Ovary (tissue), 9 donors: ENCODE measurements around the gene PYDC1. TPM values are rescaled to one million over a fixed set of nuclear protein-coding genes. Genes with fewer than 3 reads are reported as not detected.
"Not testable (repeated sequence)": the region's sequence is repeated elsewhere in the genome, so short reads cannot be mapped to it uniquely, and the experiment has no call there.

ENCODE experiments used
- DNase-seq, 5 donors: peaks; one replicate each; pipeline ENCODE4 v3.0.0-alpha.2; 2019 to 2020
- H3K27ac ChIP-seq, 2 donors: fragments of 200-600 bp; one replicate each; pipeline versions ENCODE4 v1.5.1 to v1.8.0; 2019 to 2022
- H3K27me3 ChIP-seq: fragments of 200-600 bp; one replicate; pipeline ENCODE4 v1.8.0; 2022
- H3K36me3 ChIP-seq: fragments of 200-600 bp; sonication (generic); one replicate; pipeline ENCODE4 v1.5.1; 2019
- H3K4me1 ChIP-seq: one replicate; pipeline ENCODE4 v1.8.1; 2013; ENCODE audit warnings: mild to moderate bottlenecking, moderate library complexity; ENCODE audit not compliant: insufficient read depth
- H3K4me3 ChIP-seq: fragments of 200-600 bp; sonication (generic); one replicate; pipeline ENCODE4 v1.5.1; 2017
- H3K9me3 ChIP-seq, 2 donors: fragments of 200-600 bp in 1 of 2; sonication (generic) in 1 of 2; one replicate each; pipeline versions ENCODE4 v1.5.1 to v1.8.1; 2013 to 2019; ENCODE audit warnings: mild to moderate bottlenecking in 1 of 2, moderate library complexity in 1 of 2
- CTCF ChIP-seq, 3 donors: fragments of 450-650 bp in 2 of 3; fragments of 200-600 bp in 1 of 3; IDR thresholded peaks; one replicate each; pipeline versions ENCODE4 v1.5.1 to v1.8.0; 2016 to 2022; ENCODE audit warnings: antibody characterized with exemption in 3 of 3, mild to moderate bottlenecking in 1 of 3
- EP300 ChIP-seq: sonication (generic); formaldehyde crosslinking; IDR thresholded peaks from one replicate; pipeline ENCODE4 v1.6.1; 2017; ENCODE audit warnings: antibody characterized with exemption
- POLR2A ChIP-seq: fragments of 450-650 bp; IDR thresholded peaks from one replicate; pipeline ENCODE4 v1.6.1; 2017; ENCODE audit warnings: antibody characterized with exemption, mild to moderate bottlenecking, moderate library complexity
- WGBS, 3 donors: extraction: QIAGEN DNeasy Blood & Tissue Kit in 1 of 3; methylation state at CpG; one replicate each; pipeline versions ENCODE4 v1.1.5 to v1.1.7; 2013 to 2017; 5-methylcytosine and 5-hydroxymethylcytosine counted together
- intact Hi-C, 4 donors: fragments of 100-400 bp; cut with DNase I; formaldehyde crosslinking; loops; one replicate each; pipeline versions ENCODE4 v1.11.0 to v1.15.1; 2022 to 2023
- polyA plus RNA-seq, 2 donors: library from polyadenylated mRNA; stranded (reverse); fragments of 200-250 nt in 1 of 2; fragments of 350-450 nt in 1 of 2; fragmentation: Illumina TruSeq in 1 of 2; extraction: RNeasy Lipid Tissue Mini Kit (QIAGEN cat#74804) in 1 of 2; gene quantifications; one replicate each; pipeline ENCODE4 v1.2.3, GENCODE V29; 2013 to 2014
- total RNA-seq, 7 donors: library from RNA; depleted of rRNA in 2 of 7; stranded (reverse); fragments of >200 nt in 2 of 7; fragmentation: NEBNext Ultra II Directional in 3 of 7; extraction: Animal tissue kit (Norgen Biotek cat#: 25700) in 3 of 7; gene quantifications; one replicate each; pipeline versions ENCODE4 v1.1.0 to v1.2.4, GENCODE V29; 2016 to 2023
- donor health status: DM: no; HTN: no; CAD: no; lungs with moderate emphysema.
- donor health status: DM: no; HTN: no; CAD: no.
- donor health status: Bipolar disorder and iron deficiency.
- donor health status: DM: yes; HTN: yes; CAD: no.
- donor health status: DM: no; HTN: no; CAD: no.
- donor health status: DM: yes; HTN: yes; CAD: no.

Gene PYDC1
- total and polyA plus RNA-seq, 9 donors = not detected

GRCh38 chr16:31198207-31198882 lies 18.6 kb downstream of the PYDC1 start:
- intact Hi-C loops = loop anchor here in 1 of 4 donors (10.0 kb wide), 1 partner anchor 316 kb away; no protein-coding TSS in a partner anchor
- no peak for DNase-seq
- no peak overlapping the region for H3K27ac ChIP-seq
- WGBS, 3 donors = 56 to 59% (median 57%) methylated on average over 7 of the region's 7 CpGs
- TF ChIP-seq CTCF (IDR thresholded peaks at IDR 0.05) = no peak
- TF ChIP-seq EP300 = no peak
- no peak for TF ChIP-seq POLR2A
- peaks cover 7% of the 10 kb centered on the region for H3K4me1 ChIP-seq
- H3K9me3 ChIP-seq = no peaks in the 10 kb centered on the region
- no peaks in the 10 kb centered on the region for H3K36me3 ChIP-seq
- no peaks in the 10 kb centered on the region for H3K27me3 ChIP-seq
- H3K4me3 ChIP-seq = no peak overlapping the region

DNA sequence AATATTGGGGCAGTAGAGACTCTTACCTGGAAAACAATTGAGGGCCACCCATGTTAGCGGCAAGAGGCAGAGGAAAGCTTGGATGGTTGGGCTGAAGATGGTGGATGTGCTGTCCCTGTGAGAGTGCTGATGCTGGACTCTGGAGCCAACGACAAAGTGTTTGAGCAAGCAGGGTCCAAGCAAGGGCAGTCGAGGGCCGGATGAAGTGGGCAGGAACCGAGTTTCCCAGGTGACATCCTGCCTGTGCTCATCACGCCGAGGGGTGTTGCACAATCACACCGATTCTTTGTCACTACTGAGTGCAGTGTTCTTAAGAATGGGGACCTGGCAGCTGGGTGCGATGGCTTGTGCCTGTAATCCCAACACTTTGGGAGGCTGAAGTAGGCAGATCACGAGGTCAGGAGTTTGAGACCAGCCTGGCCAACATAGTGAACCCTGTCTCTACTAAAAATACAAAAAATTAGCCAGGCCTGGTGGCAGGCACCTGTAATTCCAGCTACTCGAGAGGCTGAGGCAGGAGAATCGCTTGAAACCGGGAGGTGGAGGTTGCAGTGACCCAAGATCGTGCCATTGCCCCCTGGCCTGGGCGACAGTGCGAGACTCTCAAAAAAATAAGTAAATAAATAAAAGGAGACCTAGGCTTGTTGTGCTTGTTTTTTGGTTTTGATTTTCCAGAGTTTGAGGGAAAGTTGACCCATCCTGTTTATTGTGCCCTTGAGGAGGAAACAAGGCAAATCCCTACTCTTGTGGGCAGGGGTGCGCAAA lies 20.4 kb downstream of the PYDC1 start:
- Histone ChIP-seq H3K4me1 (peaks cover 3% of the 10 kb centered on the region), H3K36me3 (no peaks in the 10 kb centered on the region), H3K27ac (no peak overlapping the region), H3K27me3 (no peaks in the 10 kb centered on the region), H3K9me3 (no peaks in the 10 kb centered on the region), H3K4me3 (no peak overlapping the region)
- no peak for DNase-seq
- intact Hi-C loops = loop anchor here in 1 of 4 donors (10.0 kb wide), 1 partner anchor 318 kb away; no protein-coding TSS in a partner anchor
- WGBS, 3 donors = 83 to 87% (median 84%) methylated on average over 17 of the region's 17 CpGs
- TF ChIP-seq EP300 (no peak), POLR2A (no peak), CTCF (IDR thresholded peaks at IDR 0.05) (no peak)

DNA sequence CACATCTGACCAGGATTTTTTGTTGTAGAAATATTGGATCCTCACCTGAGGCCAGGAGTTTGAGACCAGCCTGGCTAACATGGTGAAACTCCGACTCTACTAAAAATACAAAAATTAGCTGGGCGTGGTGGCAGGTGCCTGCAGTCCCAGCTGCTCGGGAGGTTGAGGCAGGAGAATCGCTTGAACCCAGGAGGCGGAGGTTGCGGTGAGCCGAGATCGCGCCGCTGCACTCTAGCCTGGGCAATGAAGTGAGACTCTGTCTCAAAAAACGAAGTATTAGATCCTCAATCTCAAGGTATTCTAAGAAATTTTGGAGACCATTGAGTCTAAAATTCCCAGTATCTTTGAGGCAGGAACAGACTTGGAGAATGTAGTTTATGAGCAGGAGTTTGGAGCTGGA lies 21.1 kb downstream of the PYDC1 start:
- H3K4me3 ChIP-seq, H3K27ac ChIP-seq, H3K27me3 ChIP-seq, H3K36me3 ChIP-seq, DNase-seq, H3K4me1 ChIP-seq, H3K9me3 ChIP-seq: not testable (repeated sequence)
- WGBS, 3 donors = 92 to 95% (median 95%) methylated on average over 11 of the region's 11 CpGs
- intact Hi-C loops = loop anchor here in 1 of 4 donors (10.0 kb wide), 1 partner anchor 319 kb away; no protein-coding TSS in a partner anchor

- Histone ChIP-seq H3K36me3 (no peaks in the 10 kb centered on the region), H3K27ac (no peak overlapping the region), H3K4me1 (no peaks in the 10 kb centered on the region), H3K4me3 (no peak overlapping the region), H3K9me3 (no peaks in the 10 kb centered on the region), H3K27me3 (no peaks in the 10 kb centered on the region)
- 74 to 81% (median 77%) methylated on average over 7 of the region's 7 CpGs for WGBS, 3 donors
- TF ChIP-seq CTCF (IDR thresholded peaks at IDR 0.05) (no peak), EP300 (no peak), POLR2A (no peak)
- no peak for DNase-seq
- intact Hi-C loops = loop anchor here in 1 of 4 donors (10.0 kb wide), 1 partner anchor 320 kb away; no protein-coding TSS in a partner anchor
Observed at GRCh38 chr16:31194898-31195297, 22.0 kb downstream of the PYDC1 start.

DNA sequence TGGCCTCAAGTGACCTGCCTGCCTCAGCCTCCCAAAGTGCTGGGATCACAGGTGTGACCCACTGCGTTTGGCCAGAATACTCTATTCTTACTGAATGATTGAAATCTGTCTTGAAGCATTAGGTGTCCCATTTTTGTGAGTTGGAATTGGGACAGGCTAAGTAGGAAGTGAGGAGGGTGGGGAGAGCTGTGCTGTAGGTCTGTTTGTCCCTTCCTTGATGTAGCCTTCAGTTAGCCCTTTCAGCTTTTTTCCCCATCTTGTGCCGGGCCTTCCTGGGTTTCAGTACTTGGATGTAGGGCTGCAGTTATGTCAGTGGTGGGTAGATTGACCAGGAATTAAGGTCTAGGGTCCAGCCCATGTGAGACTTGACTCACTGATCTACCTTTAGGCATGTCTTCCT lies 23.1 kb downstream of the PYDC1 start:
- no peak for TF ChIP-seq POLR2A
- TF ChIP-seq EP300 = no peak
- no peak for TF ChIP-seq CTCF (IDR thresholded peaks at IDR 0.05)
- no peaks in the 10 kb centered on the region for H3K9me3 ChIP-seq
- H3K36me3 ChIP-seq = no peaks in the 10 kb centered on the region
- H3K27me3 ChIP-seq = no peaks in the 10 kb centered on the region
- no peak overlapping the region for H3K4me3 ChIP-seq
- intact Hi-C loops = loop anchor here in 1 of 4 donors (10.0 kb wide), 1 partner anchor 321 kb away; no protein-coding TSS in a partner anchor
- H3K4me1 ChIP-seq = no peaks in the 10 kb centered on the region
- WGBS, 3 donors = 76 to 84% (median 80%) methylated on average over 2 of the region's 2 CpGs
- DNase-seq = no peak
- H3K27ac ChIP-seq = no peak overlapping the region
